ENCODE results near the gene C19orf25. TPM values are rescaled to one million over a fixed set of nuclear protein-coding genes. Genes with fewer than 3 reads are reported as not detected.

C19orf25 gene
- total and polyA plus RNA-seq, 10 of the 15 experiments (the other 5 are each of a cell fraction or from before 2014, with no cell fraction given): 1.2 to 67.0 (median 25.6) TPM

DNA sequence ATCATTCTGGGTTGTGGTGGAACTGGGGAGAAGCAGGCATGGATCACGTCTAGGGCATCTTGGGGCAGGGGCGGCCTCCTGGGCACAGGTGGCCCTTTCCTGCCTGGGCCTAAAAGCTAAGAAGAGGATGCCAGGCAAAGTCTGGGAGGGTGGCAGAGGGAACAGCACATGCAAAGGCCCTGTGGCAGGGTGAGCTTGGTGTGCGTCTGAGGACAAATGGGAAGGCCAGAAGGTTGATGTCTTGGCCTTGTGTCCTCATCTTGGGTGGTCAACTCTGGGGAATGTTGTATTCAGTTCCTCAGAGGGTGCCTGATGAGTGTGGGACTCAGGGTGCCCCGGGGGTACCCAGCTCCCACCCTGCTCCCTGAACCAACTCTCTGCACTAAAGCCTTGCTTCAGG is 39.5 kb upstream of the C19orf25 start:
- ATAC-seq (no peak), FAIRE-seq (no peak), DNase-seq (ENCODE audit: low read depth, low spot score) (no peak)
- H3K27me3 ChIP-seq (replicated peaks in 1 of 2; ENCODE audit: control insufficient read depth in 2 of 2, insufficient read depth in 2 of 2, low read length in 1 of 2): no peaks in the 10 kb centered on the region
- SMC1A ChIA-PET (ENCODE audit: uncharacterized antibody, unreplicated experiment): no interaction called here
- RAD21 ChIA-PET (ENCODE audit: unreplicated experiment): no interaction called here
- H3K4me2 ChIP-seq (ENCODE audit: control insufficient read depth, insufficient read depth): no peak overlapping the region
- in situ Hi-C loops (cut with MboI) (no loop called here), intact Hi-C loops (cut with micrococcal nuclease; ENCODE audit: unreplicated experiment) (no loop called here)
- no peaks in the 10 kb centered on the region for H3K79me2 ChIP-seq (ENCODE audit: control insufficient read depth, insufficient read depth, low read length)
- H3K9ac ChIP-seq (ENCODE audit: control insufficient read depth, insufficient read depth, low read length): no peak overlapping the region
- no peak overlapping the region for H3K27ac ChIP-seq (ENCODE audit: control insufficient read depth, insufficient read depth)
- no peaks in the 10 kb centered on the region for H3K36me3 ChIP-seq (ENCODE audit: control insufficient read depth in 2 of 2, insufficient read depth in 2 of 2, low read length in 1 of 2)
- POLR2A ChIA-PET: no interaction called here
- H2AFZ ChIP-seq (ENCODE audit: control insufficient read depth, low read depth, low read length): no peak overlapping the region
- no TSS peak for BruUV-seq (replicated peaks)
- no peak for TF ChIP-seq CBX5 (IDR thresholded peaks at IDR 0.05; ENCODE audit: low read depth)
- no peak for TF ChIP-seq NFXL1 (IDR thresholded peaks at IDR 0.05; ENCODE audit: borderline replicate concordance)
- TF ChIP-seq IKZF1 (conservative IDR thresholded peaks at IDR 0.05): no peak
- TF ChIP-seq NRF1 (conservative IDR thresholded peaks at IDR 0.05; ENCODE audit: low read depth, low read length): no peak
- TF ChIP-seq BRCA1 (IDR thresholded peaks at IDR 0.05; ENCODE audit: low read depth, low read length): no peak
- TF ChIP-seq E2F8 (IDR thresholded peaks at IDR 0.05; ENCODE audit: low read depth, partially characterized antibody): no peak
- TF ChIP-seq SKIL (IDR thresholded peaks at IDR 0.05; ENCODE audit: low read depth, poor library complexity, severe bottlenecking): no peak
- no peak for TF ChIP-seq CHD1 (IDR thresholded peaks at IDR 0.05; ENCODE audit: low read depth, low read length)
- no peak for TF ChIP-seq BMI1 (IDR thresholded peaks at IDR 0.05; ENCODE audit: borderline replicate concordance)
- no peak for TF ChIP-seq BCL11A (IDR thresholded peaks at IDR 0.05; ENCODE audit: low read depth, low read length)
- no peak for TF ChIP-seq RAD51 (IDR thresholded peaks at IDR 0.05)
- TF ChIP-seq CBX3 (IDR thresholded peaks at IDR 0.05; ENCODE audit: borderline replicate concordance, low read depth): no peak
- TF ChIP-seq FOXM1 (IDR thresholded peaks at IDR 0.05; ENCODE audit: low read depth, low read length): no peak
- no peak for TF ChIP-seq PAX8 (IDR thresholded peaks at IDR 0.05)
- no peaks in the 10 kb centered on the region for H3K4me1 ChIP-seq (ENCODE audit: control insufficient read depth, insufficient read depth, low read length)
- no peaks in the 10 kb centered on the region for H3K9me3 ChIP-seq (replicated peaks; ENCODE audit: control insufficient read depth, insufficient read depth, low read length)
- H3K4me3 ChIP-seq: no peak overlapping the region
- WGBS (ENCODE audit: insufficient coverage, insufficient replicate concordance, low lambda C conversion rate, missing lambda C conversion rate): 47% methylated on average over 4 of the region's 4 CpGs
- CTCF ChIA-PET: interaction anchor here (0.6 kb wide), 1 partner anchor 14 kb away, joined by 3 read pairs; no protein-coding TSS in a partner anchor
- no peaks in the 10 kb centered on the region for H4K20me1 ChIP-seq (ENCODE audit: control insufficient read depth, insufficient read depth)

All from GM12878 (cell line).